ENCODE measurements around the gene DNAJC27. TPM values are rescaled to one million over a fixed set of nuclear protein-coding genes. Genes with fewer than 3 reads are reported as not detected.

The DNAJC27 gene
- total and polyA plus RNA-seq, 5 experiments from 2014 or later: 1.9 to 13.8 (median 5.7) TPM

- Mint-ChIP-seq H3K9me3 (no peaks in the 10 kb centered on the region), H3K36me3 (no peaks in the 10 kb centered on the region), H3K4me3 (no peak overlapping the region), H3K27ac (no peak overlapping the region), H3K4me1 (peaks cover 0 to 5% (median 0%) of the 10 kb centered on the region in 4 donors), H3K27me3 (peaks cover 0 to 10% (median 2%) of the 10 kb centered on the region in 5 donors)
- DNase-seq: no peak
- ATAC-seq: no peak
- POLR2A ChIA-PET: no interaction called here
Observed at GRCh38 chr2:24986372-24986771, 14.6 kb upstream of the DNAJC27 start.

GRCh38 chr2:24985511-24985910 is 13.8 kb upstream of the DNAJC27 start:
- no peaks in the 10 kb centered on the region for H3K9me3 Mint-ChIP-seq
- DNase-seq (no peak), ATAC-seq (no peak)
- H3K4me3 Mint-ChIP-seq: no peak overlapping the region
- peaks cover 0 to 6% (median 2%) of the 10 kb centered on the region in 5 donors for H3K27me3 Mint-ChIP-seq
- no peak overlapping the region for H3K27ac Mint-ChIP-seq
- H3K4me1 Mint-ChIP-seq: peaks cover 0 to 5% (median 0%) of the 10 kb centered on the region in 4 donors
- POLR2A ChIA-PET: no interaction called here
- peaks cover 0 to 2% (median 0%) of the 10 kb centered on the region in 3 donors for H3K36me3 Mint-ChIP-seq

DNA sequence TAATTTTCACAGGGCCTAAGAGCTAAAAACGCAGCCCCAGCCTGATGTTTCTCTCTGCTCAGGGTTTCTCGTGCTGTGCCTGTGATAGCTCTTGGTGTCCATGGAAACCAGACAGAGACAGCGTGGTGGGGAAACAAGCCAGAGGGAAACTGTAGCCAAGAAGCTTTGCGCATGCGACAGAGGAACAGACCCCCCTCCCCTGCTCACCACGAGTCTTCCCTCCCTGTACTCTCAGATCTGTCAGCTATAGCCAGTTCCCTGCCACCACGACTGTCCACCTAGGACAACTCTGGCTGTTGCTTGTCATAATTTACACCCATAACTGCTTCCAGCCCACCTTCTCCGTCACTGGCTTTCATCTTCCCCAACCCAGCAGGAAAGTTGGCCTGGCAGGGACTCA is 13.2 kb upstream of the DNAJC27 start:
- Mint-ChIP-seq H3K4me1 (peaks cover 0 to 5% (median 0%) of the 10 kb centered on the region in 4 donors), H3K27ac (peak overlapping the region in 2 of 10 donors; percentile 0 to 66), H3K36me3 (peaks cover 0 to 7% (median 0%) of the 10 kb centered on the region in 3 donors), H3K9me3 (no peaks in the 10 kb centered on the region), H3K4me3 (no peak overlapping the region), H3K27me3 (peaks cover 0 to 6% (median 0%) of the 10 kb centered on the region in 5 donors)
- peak in 1 of 2 donors; percentile 27 for ATAC-seq
- POLR2A ChIA-PET: no interaction called here
- DNase-seq: no peak

GRCh38 chr2:24981411-24982136 is 9.8 kb upstream of the DNAJC27 start:
- Mint-ChIP-seq H3K27ac (peak overlapping the region in 1 of 10 donors; percentile 31), H3K9me3 (no peaks in the 10 kb centered on the region), H3K36me3 (peaks cover 0 to 10% (median 0%) of the 10 kb centered on the region in 3 donors), H3K4me3 (no peak overlapping the region), H3K27me3 (peaks cover 0 to 2% (median 0%) of the 10 kb centered on the region in 5 donors), H3K4me1 (peaks cover 2 to 8% (median 4%) of the 10 kb centered on the region in 4 donors)
- no peak for ATAC-seq
- POLR2A ChIA-PET: interaction anchor here (0.5 kb wide), 1 partner anchor 33 kb away, joined by 6 read pairs; no protein-coding TSS in a partner anchor
- no peak for DNase-seq

DNA sequence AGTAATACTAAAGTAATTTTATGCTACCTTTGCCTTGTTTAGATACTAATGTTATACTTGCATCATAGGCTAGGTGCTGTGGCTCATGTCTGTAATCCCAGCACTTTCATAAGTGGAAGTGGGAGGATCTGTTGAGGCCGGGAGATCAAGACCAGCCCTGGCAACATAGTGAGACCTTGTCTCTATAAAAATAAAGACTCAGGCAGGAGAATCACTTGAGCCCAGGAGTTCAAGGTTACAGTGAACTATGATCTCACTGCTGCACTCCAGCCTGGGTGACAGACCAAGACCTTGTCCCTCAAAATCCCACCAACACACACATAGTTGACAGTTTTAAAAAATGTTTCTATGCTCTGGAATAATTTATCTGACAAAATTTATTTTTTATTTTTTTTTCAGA is 6.9 kb upstream of the DNAJC27 start:
- Mint-ChIP-seq H3K36me3 (peaks cover 0 to 10% (median 0%) of the 10 kb centered on the region in 3 donors), H3K27ac (no peak overlapping the region), H3K4me3 (no peak overlapping the region), H3K27me3 (no peaks in the 10 kb centered on the region), H3K4me1 (peaks cover 2 to 9% (median 8%) of the 10 kb centered on the region in 4 donors), H3K9me3 (no peaks in the 10 kb centered on the region)
- POLR2A ChIA-PET: no interaction called here
- DNase-seq (no peak), ATAC-seq (no peak)

DNA sequence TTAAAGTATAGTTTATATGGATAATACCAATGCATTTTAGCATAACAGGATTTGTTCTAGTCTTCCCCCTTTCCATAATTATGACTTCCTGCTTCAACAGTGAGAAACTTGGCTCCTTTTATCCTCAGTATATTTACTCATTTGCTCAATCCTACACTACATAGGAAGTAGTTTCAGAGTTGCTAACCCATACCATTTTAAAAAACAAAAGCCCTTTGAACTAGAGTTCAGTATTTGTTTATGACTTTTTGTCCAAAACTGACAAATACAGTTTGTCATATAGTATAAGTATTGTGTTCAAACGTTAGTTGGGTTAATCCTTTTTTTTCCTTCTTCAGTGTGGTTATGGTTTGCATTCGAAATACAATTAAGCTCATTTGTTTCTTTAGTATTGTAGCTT is 5.9 kb upstream of the DNAJC27 start:
- Mint-ChIP-seq H3K27me3 (no peaks in the 10 kb centered on the region), H3K27ac (no peak overlapping the region), H3K36me3 (peaks cover 0 to 10% (median 0%) of the 10 kb centered on the region in 3 donors), H3K4me3 (no peak overlapping the region), H3K9me3 (no peaks in the 10 kb centered on the region), H3K4me1 (peaks cover 2 to 16% (median 13%) of the 10 kb centered on the region in 4 donors)
- DNase-seq (no peak), ATAC-seq (no peak)
- POLR2A ChIA-PET: no interaction called here

- Mint-ChIP-seq H3K4me1 (peaks cover 12 to 36% (median 27%) of the 10 kb centered on the region in 4 donors), H3K27ac (peak overlapping the region; percentile 34 to 100 (median 100)), H3K36me3 (no peaks in the 10 kb centered on the region), H3K27me3 (no peaks in the 10 kb centered on the region), H3K9me3 (no peaks in the 10 kb centered on the region), H3K4me3 (no peak overlapping the region)
- no peak for DNase-seq
- POLR2A ChIA-PET: interaction anchor here (1.0 to 1.3 kb wide), 2 partner anchors 55 to 181 kb away, joined by 3 to 5 read pairs; partner anchors contain the start of genes CENPO and PTRHD1
- ATAC-seq: no peak
Observed at GRCh38 chr2:24973812-24974211, 2.1 kb upstream of the DNAJC27 start.

DNA sequence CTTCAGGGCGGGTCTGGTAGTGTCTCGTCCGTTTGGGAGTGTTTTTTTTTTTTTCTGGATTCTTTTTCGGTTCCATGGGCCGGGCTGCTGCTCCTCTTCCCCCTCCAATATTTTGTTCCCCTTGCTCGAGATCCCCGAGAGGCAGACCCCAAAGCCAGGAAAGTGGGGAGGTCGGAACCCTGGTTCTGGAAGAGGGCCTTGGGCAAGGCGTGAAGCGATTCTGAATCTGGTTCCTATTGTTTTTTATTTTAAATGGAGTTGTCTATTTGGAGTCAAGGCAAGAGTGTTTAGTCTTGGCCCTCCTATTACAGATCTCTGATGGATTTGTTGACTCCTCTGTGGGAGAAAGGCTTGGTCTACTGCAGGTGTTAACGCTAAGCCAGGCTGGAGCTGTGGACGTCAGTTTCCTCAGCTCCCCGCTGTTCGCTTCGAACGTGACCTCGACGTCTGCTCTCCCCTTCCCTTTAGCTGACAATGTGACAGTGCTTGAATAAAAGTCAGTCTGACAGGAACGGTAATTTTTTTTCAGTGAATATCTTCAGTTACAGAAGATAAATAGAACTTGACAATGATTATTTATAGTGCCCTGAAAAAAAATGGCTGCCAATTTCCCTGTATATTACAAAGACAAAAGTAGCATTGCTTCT is 683 bp upstream of the DNAJC27 start:
- Mint-ChIP-seq H3K4me3 (peak overlapping the region; percentile 92 to 99 (median 97)), H3K9me3 (no peaks in the 10 kb centered on the region)

DNA sequence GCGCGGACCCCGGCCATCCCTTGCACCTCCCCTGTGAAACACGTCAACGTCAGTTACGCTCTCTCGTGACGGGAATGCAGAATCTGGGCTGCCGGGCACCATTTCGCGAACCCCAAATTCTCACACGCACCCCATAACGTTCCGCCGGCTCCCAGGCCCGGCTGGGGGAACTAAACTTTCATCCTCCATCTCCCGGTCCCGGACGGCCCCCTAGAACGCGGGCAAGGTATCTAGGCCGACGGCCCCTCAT is 544 bp downstream of the DNAJC27 start:
- no peak for ATAC-seq
- Mint-ChIP-seq H3K36me3 (peaks cover 0 to 12% (median 11%) of the 10 kb centered on the region in 3 donors), H3K4me1 (peaks cover 12 to 34% (median 22%) of the 10 kb centered on the region in 4 donors), H3K9me3 (no peaks in the 10 kb centered on the region), H3K27me3 (no peaks in the 10 kb centered on the region), H3K4me3 (peak overlapping the region; percentile 92 to 99 (median 97)), H3K27ac (peak overlapping the region; percentile 99 to 100 (median 100))
- POLR2A ChIA-PET: interaction anchor here (1.4 kb wide), 1 partner anchor 44 kb away, joined by 7 read pairs; no protein-coding TSS in a partner anchor
- DNase-seq: peak in 1 of 10 donors; percentile 15

More for the DNA sequence above, 683 bp upstream of the DNAJC27 start:
- Mint-ChIP-seq H3K36me3 (peaks cover 0 to under 1% (median 0%) of the 10 kb centered on the region in 3 donors), H3K27me3 (no peaks in the 10 kb centered on the region), H3K4me1 (peaks cover 12 to 34% (median 22%) of the 10 kb centered on the region in 4 donors), H3K27ac (peak overlapping the region; percentile 99 to 100 (median 100))
- POLR2A ChIA-PET: interaction anchor here (0.7 to 1.3 kb wide), 2 partner anchors 179 to 701 kb away, joined by 3 to 5 read pairs; partner anchors contain the start of genes CENPO, DTNB and PTRHD1
- DNase-seq (peak in 9 of 10 donors; percentile 19 to 67 (median 48)), ATAC-seq (no peak)

- peak in 1 of 10 donors; percentile 3 for DNase-seq
- Mint-ChIP-seq H3K9me3 (no peaks in the 10 kb centered on the region), H3K4me1 (peaks cover 14 to 34% (median 22%) of the 10 kb centered on the region in 4 donors), H3K27me3 (no peaks in the 10 kb centered on the region), H3K4me3 (peak overlapping the region; percentile 92 to 99 (median 97)), H3K27ac (peak overlapping the region; percentile 99 to 100 (median 100)), H3K36me3 (peaks cover 0 to 17% (median 15%) of the 10 kb centered on the region in 3 donors)
- POLR2A ChIA-PET: interaction anchor here (0.6 to 1.4 kb wide), 4 partner anchors 40 to 177 kb away, joined by 3 to 7 read pairs (median 4); no protein-coding TSS in a partner anchor
- ATAC-seq: no peak
Observed at GRCh38 chr2:24970483-24971285, 1.1 kb downstream of the DNAJC27 start.

DNA sequence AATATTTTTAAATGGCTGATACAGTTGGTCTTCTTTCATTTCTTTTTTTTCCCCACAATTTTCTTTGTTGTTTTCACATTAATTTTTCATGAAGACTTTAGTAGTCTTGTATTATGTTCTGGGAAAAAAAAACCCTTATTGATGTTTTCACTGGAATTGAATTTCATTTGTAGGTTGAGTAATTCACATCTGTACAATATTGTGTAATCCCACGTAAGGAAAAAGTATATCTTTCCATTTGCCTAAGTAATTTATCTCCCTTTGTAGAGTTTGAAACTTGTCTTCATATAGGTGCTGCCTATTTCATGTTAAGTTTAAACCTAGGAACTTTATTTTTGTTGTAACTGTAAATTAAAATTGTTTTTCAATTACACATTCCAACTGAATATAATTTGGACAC is 2.0 kb downstream of the DNAJC27 start:
- no peak for ATAC-seq
- H3K9me3 Mint-ChIP-seq: no peaks in the 10 kb centered on the region
- DNase-seq: no peak
- POLR2A ChIA-PET: interaction anchor here (0.6 kb wide), 1 partner anchor 73 kb away, joined by 3 read pairs; no protein-coding TSS in a partner anchor
- peaks cover 12 to 30% (median 20%) of the 10 kb centered on the region in 4 donors for H3K4me1 Mint-ChIP-seq
- peaks cover 0 to 24% (median 17%) of the 10 kb centered on the region in 3 donors for H3K36me3 Mint-ChIP-seq
- no peak overlapping the region for H3K4me3 Mint-ChIP-seq
- no peaks in the 10 kb centered on the region for H3K27me3 Mint-ChIP-seq
- peak overlapping the region in 3 of 10 donors; percentile 10 to 29 (median 14) for H3K27ac Mint-ChIP-seq

GRCh38 chr2:24961903-24962302 is 9.9 kb downstream of the DNAJC27 start:
- Mint-ChIP-seq H3K4me1 (peaks cover 5 to 30% (median 21%) of the 10 kb centered on the region in 4 donors), H3K27me3 (no peaks in the 10 kb centered on the region), H3K9me3 (peaks cover 0 to under 1% (median 0%) of the 10 kb centered on the region in 9 donors), H3K36me3 (peaks cover 24 to 95% (median 53%) of the 10 kb centered on the region in 3 donors), H3K4me3 (no peak overlapping the region), H3K27ac (no peak overlapping the region)
- POLR2A ChIA-PET: interaction anchor here (1.5 kb wide), 1 partner anchor 13 kb away, joined by 3 read pairs; no protein-coding TSS in a partner anchor
- no peak for DNase-seq
- ATAC-seq: no peak
